Subcutaneous abdominal adipose tissue (tissue), 5 donors: ENCODE measurements around the gene NPTX1.

ENCODE experiments used
- H3K27ac ChIP-seq: one replicate; pipeline ENCODE4 v1.7.0; 2013; ENCODE audit warnings: low read depth, mild to moderate bottlenecking, inconsistent platforms, low read length, moderate library complexity
- H3K27me3 ChIP-seq, 5 donors: one replicate each; pipeline ENCODE4 v1.7.0; 2013; ENCODE audit warnings: low read length in 5 of 5, inconsistent platforms in 1 of 5; ENCODE audit not compliant: control insufficient read depth in 5 of 5, insufficient read depth in 4 of 5
- H3K36me3 ChIP-seq, 5 donors: one replicate each; pipeline ENCODE4 v1.7.0; 2013; ENCODE audit warnings: low read length in 5 of 5; ENCODE audit not compliant: control insufficient read depth in 5 of 5, insufficient read depth in 5 of 5
- H3K4me1 ChIP-seq, 5 donors: one replicate each; pipeline ENCODE4 v1.7.0; 2013; ENCODE audit warnings: low read length in 5 of 5, mild to moderate bottlenecking in 3 of 5, moderate library complexity in 1 of 5; ENCODE audit not compliant: control insufficient read depth in 5 of 5, insufficient read depth in 5 of 5
- H3K4me3 ChIP-seq, 5 donors: one replicate each; pipeline ENCODE4 v1.7.0; 2013; ENCODE audit warnings: low read length in 5 of 5, low read depth in 1 of 5
- H3K9ac ChIP-seq, 5 donors: one replicate each; pipeline ENCODE4 v1.7.0; 2013; ENCODE audit warnings: low read length in 5 of 5, mild to moderate bottlenecking in 4 of 5, moderate library complexity in 3 of 5
- H3K9me3 ChIP-seq, 5 donors: one replicate each; pipeline ENCODE4 v1.7.0; 2013; ENCODE audit warnings: low read length in 5 of 5; ENCODE audit not compliant: control insufficient read depth in 5 of 5
- donor health status: healthy.
- donor health status: healthy.
- donor health status: healthy.
- donor health status: healthy.
- donor health status: healthy.

NPTX1 gene

DNA sequence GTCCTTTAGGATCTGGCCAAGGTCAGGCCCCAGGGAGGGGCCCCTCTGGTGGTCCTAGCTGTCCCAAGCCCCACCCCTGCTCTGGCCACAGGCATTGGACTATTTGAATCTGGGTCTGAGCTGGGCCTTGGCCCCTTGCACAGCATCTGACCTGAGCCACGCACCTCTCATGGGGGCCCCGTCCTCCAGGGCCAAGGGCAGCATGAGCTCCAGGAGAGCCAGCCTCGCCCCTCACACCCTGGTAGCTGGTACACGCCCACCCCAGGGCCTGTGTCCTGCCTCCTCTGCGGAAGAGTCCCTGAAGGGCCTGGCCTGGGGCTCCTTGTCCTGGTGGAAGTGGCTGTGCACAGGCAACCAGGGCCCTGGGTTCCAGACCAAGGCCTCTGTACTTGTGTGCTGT lies 37.6 kb downstream of the NPTX1 start:
- Histone ChIP-seq H3K4me1 (no peaks in the 10 kb centered on the region), H3K27ac (no peak overlapping the region), H3K9ac (no peak overlapping the region), H3K36me3 (peaks cover 0 to 14% (median 5%) of the 10 kb centered on the region in 5 donors), H3K4me3 (no peak overlapping the region), H3K9me3 (no peaks in the 10 kb centered on the region), H3K27me3 (peaks cover 0 to 3% (median 0%) of the 10 kb centered on the region in 5 donors)

- no peak overlapping the region for H3K4me3 ChIP-seq
- no peaks in the 10 kb centered on the region for H3K4me1 ChIP-seq
- H3K36me3 ChIP-seq, result peaks cover 0 to 14% (median 5%) of the 10 kb centered on the region in 5 donors
- no peaks in the 10 kb centered on the region for H3K27me3 ChIP-seq
- no peak overlapping the region for H3K9ac ChIP-seq
- no peak overlapping the region for H3K27ac ChIP-seq
- H3K9me3 ChIP-seq, result no peaks in the 10 kb centered on the region
Measured at GRCh38 chr17:80437532-80437931, 38.9 kb downstream of the NPTX1 start.

DNA sequence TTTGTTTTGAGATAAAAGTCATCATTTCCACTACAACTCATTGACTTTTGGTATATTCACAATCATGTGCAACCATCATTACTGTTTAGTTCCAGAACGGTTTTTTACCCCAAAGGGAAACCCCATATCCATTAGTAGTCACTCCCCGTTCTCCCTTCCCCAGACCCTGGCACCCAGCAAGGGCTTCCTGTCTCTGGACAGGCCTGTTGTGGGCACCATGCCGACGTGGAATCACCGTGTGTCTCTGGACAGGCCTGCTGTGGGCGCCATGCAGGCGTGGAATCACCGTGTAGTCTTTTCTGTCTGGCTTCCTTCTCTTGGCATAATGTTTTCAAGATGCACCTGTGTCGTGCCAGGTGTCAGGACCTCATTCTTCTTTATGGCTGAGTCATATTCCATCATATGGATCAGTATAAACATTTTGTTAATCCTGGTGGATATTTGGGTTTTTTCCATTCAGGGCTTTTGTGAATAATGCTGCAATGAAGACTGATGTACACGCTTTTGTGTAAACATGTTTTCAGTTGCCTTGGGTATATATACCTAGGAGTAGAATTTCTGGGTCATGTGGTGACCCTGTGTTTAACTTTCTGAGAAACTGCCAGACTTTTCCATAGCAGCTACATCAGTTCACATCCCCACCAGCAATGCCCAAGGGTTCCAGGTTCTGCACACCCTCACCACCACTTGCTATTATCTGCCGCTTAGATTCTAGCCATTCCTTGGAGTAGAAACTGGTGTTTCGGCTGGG lies 42.3 kb downstream of the NPTX1 start:
- no peaks in the 10 kb centered on the region for H3K27me3 ChIP-seq
- no peak overlapping the region for H3K27ac ChIP-seq
- H3K36me3 ChIP-seq, result peaks cover 0 to 23% (median 9%) of the 10 kb centered on the region in 5 donors
- H3K9ac ChIP-seq, result no peak overlapping the region
- H3K9me3 ChIP-seq, result no peaks in the 10 kb centered on the region
- no peaks in the 10 kb centered on the region for H3K4me1 ChIP-seq
- no peak overlapping the region for H3K4me3 ChIP-seq

DNA sequence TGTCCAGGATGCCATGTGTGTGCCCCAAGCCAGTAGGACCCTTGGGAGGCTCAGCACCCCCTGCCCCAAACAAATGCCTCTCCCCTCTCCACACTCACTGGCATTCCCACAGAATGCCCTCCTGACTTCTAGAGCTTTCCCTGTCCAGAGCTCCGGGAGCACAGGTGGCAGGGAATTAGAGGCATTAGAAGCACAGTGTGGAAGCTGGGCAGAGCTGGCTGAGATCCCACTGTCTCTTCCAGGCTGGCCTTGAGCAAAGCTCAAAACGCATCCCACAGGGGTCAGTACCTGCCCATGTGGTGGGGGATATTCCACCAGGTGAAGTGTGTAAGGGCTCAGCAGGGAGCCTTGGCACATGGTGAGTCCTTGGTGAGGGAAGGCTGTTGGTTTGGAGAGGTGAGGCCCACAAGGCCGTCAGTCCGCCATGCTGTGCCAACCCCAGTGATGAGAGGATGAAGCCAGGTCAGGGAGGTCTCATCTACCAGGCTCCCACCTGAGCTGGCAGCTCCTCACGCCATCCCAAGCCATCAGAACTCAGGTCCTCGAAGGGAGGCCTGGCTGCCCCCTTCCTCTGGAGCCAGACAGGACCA lies 43.4 kb downstream of the NPTX1 start:
- Histone ChIP-seq H3K27me3 (no peaks in the 10 kb centered on the region), H3K27ac (no peak overlapping the region), H3K4me3 (no peak overlapping the region), H3K9ac (no peak overlapping the region), H3K9me3 (no peaks in the 10 kb centered on the region), H3K4me1 (no peaks in the 10 kb centered on the region), H3K36me3 (peaks cover 0 to 33% (median 16%) of the 10 kb centered on the region in 5 donors)

DNA sequence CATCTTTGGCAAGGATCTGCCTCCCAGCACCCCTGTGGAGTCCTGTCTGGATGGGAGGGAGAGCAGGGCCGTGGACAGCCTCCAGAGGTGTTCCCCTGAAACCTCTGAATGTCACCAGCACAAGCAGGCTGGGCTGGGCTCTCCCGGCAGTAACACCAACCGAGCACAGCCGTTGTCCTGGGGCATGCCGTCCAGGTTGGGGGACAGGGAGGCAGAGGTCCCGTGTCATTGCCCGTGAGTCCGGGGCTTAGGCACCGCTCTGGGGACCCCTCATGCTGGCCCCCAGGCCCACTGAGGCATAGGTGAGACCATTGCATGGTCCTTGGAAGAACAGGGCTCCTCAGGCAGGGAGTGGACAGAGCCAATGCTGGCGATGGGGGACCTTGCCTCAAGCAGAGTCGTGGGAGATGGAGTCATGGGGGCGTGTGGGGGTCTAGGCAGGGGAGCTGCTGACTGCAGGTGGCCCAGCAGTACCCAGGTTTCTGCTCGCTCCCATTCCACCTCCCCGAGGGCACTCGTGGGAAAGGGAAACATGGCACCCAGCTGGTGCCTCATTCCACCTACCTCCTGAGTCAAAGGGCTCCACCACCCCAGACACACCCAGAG lies 44.0 kb downstream of the NPTX1 start:
- H3K9ac ChIP-seq, result no peak overlapping the region
- H3K36me3 ChIP-seq, result peaks cover 0 to 38% (median 18%) of the 10 kb centered on the region in 5 donors
- H3K27ac ChIP-seq, result no peak overlapping the region
- no peaks in the 10 kb centered on the region for H3K27me3 ChIP-seq
- no peak overlapping the region for H3K4me3 ChIP-seq
- H3K4me1 ChIP-seq, result no peaks in the 10 kb centered on the region
- no peaks in the 10 kb centered on the region for H3K9me3 ChIP-seq

DNA sequence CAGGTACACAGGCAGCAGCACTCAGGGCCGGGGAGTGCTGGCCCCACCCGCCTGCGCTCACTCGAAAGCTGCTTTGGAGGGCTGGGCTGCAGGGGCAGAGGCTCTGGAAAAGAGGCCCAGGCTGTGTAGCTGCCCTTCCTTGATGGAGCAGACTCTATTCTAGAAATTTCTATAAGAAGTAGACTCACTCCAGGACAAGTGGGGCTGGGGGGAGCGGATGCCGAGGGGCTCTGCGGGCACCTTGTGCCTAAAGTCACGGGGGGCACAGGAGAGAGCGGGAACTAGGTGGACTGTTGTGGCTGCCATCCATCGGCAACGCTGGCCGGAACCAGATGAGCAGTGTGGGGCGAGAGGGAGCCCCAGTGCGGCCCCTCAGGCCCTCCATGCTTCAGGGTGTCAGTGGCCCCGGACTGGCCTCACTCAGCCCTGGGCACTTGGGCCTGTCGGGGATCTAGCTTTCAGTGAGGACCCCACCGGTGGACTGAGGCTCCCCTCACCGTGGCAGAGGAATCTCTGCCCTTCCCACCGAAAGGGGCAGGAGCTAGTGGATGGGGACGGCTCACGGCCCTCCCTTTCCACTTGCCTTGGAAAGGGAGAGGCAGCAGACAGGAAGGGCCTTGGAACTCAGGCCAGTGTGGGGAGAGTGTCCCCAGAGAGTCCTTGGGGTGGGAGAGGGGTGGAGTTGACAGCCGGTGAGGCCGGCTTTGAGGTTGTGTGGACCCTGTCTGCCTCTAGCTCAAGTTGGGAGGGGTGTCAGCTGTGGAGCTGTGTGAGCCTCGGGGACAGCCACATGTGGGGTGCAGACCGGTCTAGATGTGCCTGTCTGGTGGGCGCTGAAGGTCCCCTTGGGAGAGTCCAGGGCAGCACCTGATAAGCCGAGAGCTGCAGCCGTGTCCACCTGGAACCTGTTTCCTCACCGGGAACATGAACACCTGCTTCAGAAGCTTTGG lies 44.9 kb downstream of the NPTX1 start:
- Histone ChIP-seq H3K27me3 (no peaks in the 10 kb centered on the region), H3K36me3 (peaks cover 0 to 31% (median 14%) of the 10 kb centered on the region in 5 donors), H3K27ac (no peak overlapping the region), H3K9me3 (no peaks in the 10 kb centered on the region), H3K4me3 (no peak overlapping the region), H3K9ac (no peak overlapping the region), H3K4me1 (peaks cover 0 to 7% (median 5%) of the 10 kb centered on the region in 5 donors)

DNA sequence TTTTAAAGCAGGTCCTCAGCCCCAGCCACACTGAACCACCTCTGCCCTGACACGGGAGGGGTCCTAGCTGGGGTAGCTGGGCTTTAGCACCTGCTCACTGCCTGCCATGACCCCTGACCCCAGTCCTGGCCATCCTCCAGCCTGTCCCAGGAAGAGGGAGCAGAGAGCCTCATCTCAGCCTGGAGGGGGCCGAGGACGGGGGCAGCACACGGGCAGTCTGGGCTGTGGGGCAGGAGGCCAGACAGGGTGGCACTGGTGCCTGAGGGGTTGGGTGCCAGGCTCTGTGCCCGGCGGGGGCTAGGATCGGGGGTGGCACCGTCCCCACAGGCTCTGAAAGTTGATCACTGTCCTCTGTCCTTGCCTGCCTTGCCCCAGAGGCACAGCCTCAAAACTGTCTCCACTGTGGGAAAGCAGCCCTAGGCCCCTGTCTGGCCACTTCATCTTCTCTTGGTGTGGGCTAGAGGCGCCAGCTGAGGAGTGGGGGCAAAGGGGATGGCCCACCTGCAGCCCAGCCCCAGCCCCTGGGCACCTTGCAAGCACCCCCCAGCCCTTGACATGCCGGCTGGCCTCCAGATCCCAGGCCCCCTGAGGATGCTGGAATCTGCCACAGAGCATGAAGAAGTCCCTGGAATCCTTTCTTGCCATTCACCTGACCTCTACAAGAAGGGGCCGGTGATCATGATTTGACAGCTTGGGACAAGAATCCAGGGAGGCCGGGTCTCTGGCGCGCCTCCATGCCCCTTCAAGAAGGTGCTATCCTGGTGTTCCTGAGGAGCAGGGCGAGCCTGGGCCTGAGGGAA lies 45.8 kb downstream of the NPTX1 start:
- Histone ChIP-seq H3K4me1 (peaks cover 0 to 7% (median 5%) of the 10 kb centered on the region in 5 donors), H3K9me3 (no peaks in the 10 kb centered on the region), H3K27me3 (no peaks in the 10 kb centered on the region), H3K4me3 (no peak overlapping the region), H3K27ac (no peak overlapping the region), H3K36me3 (peaks cover 0 to 31% (median 9%) of the 10 kb centered on the region in 5 donors), H3K9ac (no peak overlapping the region)

GRCh38 chr17:80429356-80430275 lies 46.8 kb downstream of the NPTX1 start:
- Histone ChIP-seq H3K9ac (no peak overlapping the region), H3K9me3 (no peaks in the 10 kb centered on the region), H3K27ac (no peak overlapping the region), H3K4me3 (no peak overlapping the region), H3K4me1 (peaks cover 0 to 7% (median 5%) of the 10 kb centered on the region in 5 donors), H3K27me3 (no peaks in the 10 kb centered on the region), H3K36me3 (peaks cover 0 to 31% (median 9%) of the 10 kb centered on the region in 5 donors)
